Liver (tissue), 9 donors: ENCODE measurements around the gene MTHFS. TPM values are rescaled to one million over a fixed set of nuclear protein-coding genes. Genes with fewer than 3 reads are reported as not detected.

Experiments used
- DNase-seq: peaks from one replicate; pipeline ENCODE4 v3.0.0-alpha.2; 2017; ENCODE audit warnings: low spot score
- H3K27ac ChIP-seq, 2 donors: one replicate each; pipeline ENCODE4 v1.7.0; 2013; ENCODE audit warnings: inconsistent platforms in 2 of 2, low read length in 2 of 2, control low read depth in 1 of 2, low read depth in 1 of 2, mild to moderate bottlenecking in 1 of 2
- H3K27me3 ChIP-seq, 4 donors: one replicate each; pipeline versions ENCODE4 v1.6.1 to v1.7.0; 2013; ENCODE audit warnings: low read length in 3 of 4, inconsistent platforms in 1 of 4, mild to moderate bottlenecking in 1 of 4, moderate library complexity in 1 of 4; ENCODE audit not compliant: control insufficient read depth in 4 of 4, insufficient read depth in 4 of 4
- H3K36me3 ChIP-seq, 4 donors: one replicate each; pipeline versions ENCODE4 v1.6.1 to v1.7.0; 2013; ENCODE audit warnings: low read length in 3 of 4, mild to moderate bottlenecking in 3 of 4, low read depth in 1 of 4, moderate library complexity in 1 of 4; ENCODE audit not compliant: control insufficient read depth in 4 of 4, insufficient read depth in 3 of 4
- H3K4me1 ChIP-seq, 4 donors: one replicate each; pipeline versions ENCODE4 v1.6.1 to v1.7.0; 2013; ENCODE audit warnings: low read length in 3 of 4, mild to moderate bottlenecking in 3 of 4, moderate library complexity in 1 of 4; ENCODE audit not compliant: control insufficient read depth in 4 of 4, insufficient read depth in 4 of 4
- H3K4me3 ChIP-seq, 3 donors: one replicate each; pipeline versions ENCODE4 v1.6.1 to v1.7.0; 2013; ENCODE audit warnings: low read length in 3 of 3, control low read depth in 1 of 3, low read depth in 1 of 3, mild to moderate bottlenecking in 1 of 3
- H3K9ac ChIP-seq, 2 donors: one replicate each; pipeline ENCODE4 v1.7.0; 2013; ENCODE audit warnings: low read length in 2 of 2, mild to moderate bottlenecking in 2 of 2, moderate library complexity in 2 of 2, control low read depth in 1 of 2, low read depth in 1 of 2
- H3K9me3 ChIP-seq, 4 donors: one replicate each; pipeline versions ENCODE4 v1.6.1 to v1.7.0; 2013; ENCODE audit warnings: low read length in 3 of 4; ENCODE audit not compliant: control insufficient read depth in 4 of 4
- CTCF ChIP-seq: fragments of 150-350 bp; IDR thresholded peaks from 2 replicates; pipeline ENCODE4 v1.5.1; 2017; ENCODE audit warnings: improper control_type of control experiment, low read depth, low read length; ENCODE audit not compliant: missing input control
- EGR1 ChIP-seq, 2 donors: IDR thresholded peaks; 2 replicates each; pipeline ENCODE4 v1.6.1; 2016 to 2018; ENCODE audit warnings: antibody characterized with exemption in 2 of 2, low read depth in 2 of 2
- FOXA1 ChIP-seq: IDR thresholded peaks from 2 replicates; pipeline ENCODE4 v1.6.1; 2016; ENCODE audit warnings: antibody characterized with exemption
- FOXA2 ChIP-seq: IDR thresholded peaks from 2 replicates; pipeline ENCODE4 v1.6.1; 2016; ENCODE audit warnings: antibody characterized with exemption
- HNF4A ChIP-seq, 2 donors: conservative IDR thresholded peaks; 2 replicates each; pipeline ENCODE4 v1.6.1; 2016; ENCODE audit warnings: antibody characterized with exemption in 2 of 2, mild to moderate bottlenecking in 2 of 2
- HNF4G ChIP-seq: IDR thresholded peaks from 2 replicates; pipeline ENCODE4 v1.6.1; 2016; ENCODE audit warnings: antibody characterized with exemption
- MAX ChIP-seq: IDR thresholded peaks from 2 replicates; pipeline ENCODE4 v1.6.1; 2016; ENCODE audit warnings: antibody characterized with exemption
- NR2F2 ChIP-seq: IDR thresholded peaks from 2 replicates; pipeline ENCODE4 v1.6.1; 2016; ENCODE audit warnings: antibody characterized with exemption
- REST ChIP-seq: IDR thresholded peaks from 2 replicates; pipeline ENCODE4 v1.6.1; 2016; ENCODE audit warnings: antibody characterized with exemption, mild to moderate bottlenecking
- RXRA ChIP-seq, 2 donors: IDR thresholded peaks; 2 replicates each; pipeline ENCODE4 v1.6.1; 2017 to 2018; ENCODE audit warnings: antibody characterized with exemption in 2 of 2, mild to moderate bottlenecking in 1 of 2
- SP1 ChIP-seq: IDR thresholded peaks from 2 replicates; pipeline ENCODE4 v1.6.1; 2018; ENCODE audit warnings: antibody characterized with exemption, mild to moderate bottlenecking
- TAF1 ChIP-seq: conservative IDR thresholded peaks from 2 replicates; pipeline ENCODE4 v1.6.1; 2016; ENCODE audit warnings: antibody characterized with exemption, mild to moderate bottlenecking
- YY1 ChIP-seq: IDR thresholded peaks from 2 replicates; pipeline ENCODE4 v1.6.1; 2016; ENCODE audit warnings: antibody characterized with exemption, mild to moderate bottlenecking
- ZBTB33 ChIP-seq: IDR thresholded peaks from 2 replicates; pipeline ENCODE4 v1.6.1; 2016; ENCODE audit warnings: antibody characterized with exemption
- WGBS: extraction: QIAGEN DNeasy Blood & Tissue Kit; methylation state at CpG from one replicate; pipeline ENCODE4 v1.1.7; 2013; 5-methylcytosine and 5-hydroxymethylcytosine counted together
- polyA plus RNA-seq, 2 donors: library from polyadenylated mRNA; stranded (reverse) in 1 of 2; unstranded in 1 of 2; fragments of 200-250 nt in 1 of 2; fragments of >200 nt in 1 of 2; fragmentation: Nextera tagmentation in 1 of 2; extraction: Ambion mirVana in 1 of 2; gene quantifications; one replicate each; pipeline versions ENCODE4 v1.2.1 to v1.2.3, GENCODE V29; 2013 to 2015
- total RNA-seq, 2 donors: library from RNA; depleted of rRNA; stranded (reverse); fragments of >200 nt; gene quantifications; one replicate each; pipeline ENCODE4 v1.2.3, GENCODE V29; 2014
- donor health status: healthy.
- donor health status: healthy.
- donor health status: healthy.
- donor health status: healthy.
- donor health status: healthy.

Gene MTHFS
- total and polyA plus RNA-seq, 4 donors, result 40.9 to 338 (median 157) TPM

GRCh38 chr15:79884204-79884596, 12.6 kb downstream of the MTHFS start:
- Histone ChIP-seq H3K27me3 (no peaks in the 10 kb centered on the region), H3K4me3 (no peak overlapping the region), H3K9me3 (no peaks in the 10 kb centered on the region), H3K4me1 (peaks cover 10 to 73% (median 51%) of the 10 kb centered on the region in 4 donors), H3K36me3 (peaks cover 5 to 49% (median 19%) of the 10 kb centered on the region in 4 donors), H3K9ac (no peak overlapping the region), H3K27ac (peak overlapping the region; percentile 72 to 77)
- WGBS, result 61% methylated on average over 2 of the region's 2 CpGs
- no peak for DNase-seq
- peak in 1 of 2 donors; percentile 24 for TF ChIP-seq RXRA (IDR thresholded peaks at IDR 0.05)
- TF ChIP-seq ZBTB33, result no peak
- peak; percentile 22 for TF ChIP-seq FOXA1
- no peak for TF ChIP-seq CTCF
- TF ChIP-seq TAF1, result no peak
- TF ChIP-seq YY1, result peak; percentile 46
- peak in 1 of 2 donors; percentile 15 for TF ChIP-seq HNF4A (conservative IDR thresholded peaks at IDR 0.05)
- TF ChIP-seq FOXA2, result peak; percentile 29
- TF ChIP-seq EGR1 (IDR thresholded peaks at IDR 0.05; ENCODE audit: low read depth in 2 of 2), result no peak
- no peak for TF ChIP-seq MAX
- no peak for TF ChIP-seq SP1

GRCh38 chr15:79883579-79884203, 13.1 kb downstream of the MTHFS start:
- Histone ChIP-seq H3K27ac (peak overlapping the region; percentile 72 to 77), H3K9me3 (peaks cover 0 to under 1% (median 0%) of the 10 kb centered on the region in 4 donors), H3K4me1 (peaks cover 10 to 67% (median 49%) of the 10 kb centered on the region in 4 donors), H3K4me3 (no peak overlapping the region), H3K36me3 (peaks cover 5 to 48% (median 20%) of the 10 kb centered on the region in 4 donors), H3K27me3 (no peaks in the 10 kb centered on the region), H3K9ac (no peak overlapping the region)
- TF ChIP-seq REST (no peak), HNF4G (peak; percentile 40), HNF4A (conservative IDR thresholded peaks at IDR 0.05) (peak; percentile 76 to 79), NR2F2 (no peak)
- no peak for DNase-seq
- 89% methylated on average over 1 of the region's 1 CpG for WGBS
